Fibroblast of lung (primary cell): ENCODE measurements around the gene ZNF528. TPM values are rescaled to one million over a fixed set of nuclear protein-coding genes. Genes with fewer than 3 reads are reported as not detected.

ENCODE experiments used
- DNase-seq, 2 donors: peaks; one replicate each; pipeline versions ENCODE4 v3.0.0 to v3.0.0-alpha.2; 2010; ENCODE audit warnings: low read depth in 2 of 2
- H2AFZ ChIP-seq: 2 replicates; pipeline ENCODE4 v1.5.1; 2012; ENCODE audit warnings: low read length, control low read depth, inconsistent platforms
- H3K27ac ChIP-seq: 2 replicates; pipeline ENCODE4 v1.5.1; 2011; ENCODE audit warnings: low read length, control low read depth; ENCODE audit not compliant: insufficient read depth
- H3K27me3 ChIP-seq: 2 replicates; pipeline ENCODE4 v1.5.1; 2011; ENCODE audit warnings: mild to moderate bottlenecking, low read length; ENCODE audit not compliant: control insufficient read depth, insufficient read depth
- H3K36me3 ChIP-seq: 2 replicates; pipeline ENCODE4 v1.5.1; 2011; ENCODE audit warnings: low read length; ENCODE audit not compliant: control insufficient read depth, insufficient read depth
- H3K4me1 ChIP-seq: 2 replicates; pipeline ENCODE4 v1.5.1; 2011; ENCODE audit warnings: low read length; ENCODE audit not compliant: control insufficient read depth, insufficient read depth; ENCODE audit errors: extremely low read depth
- H3K4me2 ChIP-seq: 2 replicates; pipeline ENCODE4 v1.5.1; 2011; ENCODE audit warnings: low read length, control low read depth; ENCODE audit not compliant: insufficient read depth; ENCODE audit errors: extremely low read depth
- H3K4me3 ChIP-seq, 4 experiments: fragments of 200-600 bp in 1 of 4; sonication (generic) in 1 of 4; replicated peaks in 1 of 4; 2 replicates each; pipeline ENCODE4 v1.5.1; 2011 to 2016; ENCODE audit warnings: low read length in 4 of 4, low read depth in 3 of 4, mild to moderate bottlenecking in 3 of 4, control low read depth in 2 of 4, inconsistent platforms in 1 of 4, mixed read lengths in 1 of 4; ENCODE audit not compliant: insufficient read depth in 1 of 4; ENCODE audit errors: control extremely low read depth in 1 of 4
- H3K79me2 ChIP-seq: 2 replicates; pipeline ENCODE4 v1.5.1; 2012; ENCODE audit warnings: mild to moderate bottlenecking, low read length, inconsistent platforms; ENCODE audit not compliant: control insufficient read depth, insufficient read depth
- H3K9ac ChIP-seq: 2 replicates; pipeline ENCODE4 v1.5.1; 2011; ENCODE audit warnings: mild to moderate bottlenecking, low read length, control low read depth; ENCODE audit not compliant: insufficient read depth
- H3K9me3 ChIP-seq: 2 replicates; pipeline ENCODE4 v1.5.1; 2012; ENCODE audit warnings: low read depth, low read length; ENCODE audit not compliant: control insufficient read depth, insufficient read depth
- H4K20me1 ChIP-seq: 2 replicates; pipeline ENCODE4 v1.5.1; 2011; ENCODE audit warnings: low read length; ENCODE audit not compliant: control insufficient read depth, insufficient read depth; ENCODE audit errors: extremely low read depth
- CTCF ChIP-seq, 2 donors: IDR thresholded peaks in 1 of 2; conservative IDR thresholded peaks in 1 of 2; 1 replicate in 1 of 2; 2 replicates in 1 of 2; pipeline ENCODE4 v1.5.1; 2011 to 2012; ENCODE audit warnings: low read length in 2 of 2, control low read depth in 1 of 2, inconsistent platforms in 1 of 2, low read depth in 1 of 2, mild to moderate bottlenecking in 1 of 2
- EZH2 ChIP-seq: IDR thresholded peaks from 2 replicates; pipeline ENCODE4 v1.5.1; 2012; ENCODE audit warnings: low read length, control low read depth, mild to moderate bottlenecking; ENCODE audit errors: missing control alignments
- polyA plus RNA-seq, 2 donors: library from polyadenylated mRNA; depleted of rRNA in 1 of 2; stranded (reverse) in 1 of 2; unstranded in 1 of 2; fragments of >200 nt; gene quantifications; 2 replicates each; pipeline ENCODE4 v1.2.1, GENCODE V29; 2011 to 2012; ENCODE audit warnings: missing spikeins in 1 of 2
- total RNA-seq: library from RNA; depleted of rRNA; stranded (reverse); fragments of >200 nt; gene quantifications from 2 replicates; pipeline ENCODE4 v1.2.1, GENCODE V29; 2014

The ZNF528 gene
- total and polyA plus RNA-seq, 2 donors (not counting 1 experiment from before 2014, with no cell fraction given) = 22.9 to 32.2 TPM

- Histone ChIP-seq H3K9ac (peak overlapping the region; percentile 59), H3K36me3 (peaks cover 2% of the 10 kb centered on the region), H3K4me3 (peak overlapping the region; percentile 23 to 95 (median 66)), H3K4me1 (no peaks in the 10 kb centered on the region), H2AFZ (peak overlapping the region; percentile 2), H4K20me1 (no peaks in the 10 kb centered on the region), H3K9me3 (no peaks in the 10 kb centered on the region), H3K79me2 (no peaks in the 10 kb centered on the region), H3K27me3 (no peaks in the 10 kb centered on the region), H3K4me2 (peak overlapping the region; percentile 80), H3K27ac (peak overlapping the region; percentile 70)
- peak in 1 of 2 donors; percentile 7 for TF ChIP-seq CTCF (conservative IDR thresholded peaks at IDR 0.05 in 1 of 2, IDR thresholded peaks at IDR 0.05 in 1 of 2; ENCODE audit: low read depth in 1 of 2, low read length in 2 of 2)
- TF ChIP-seq EZH2 = no peak
- peak in 1 of 2 donors; percentile 11 for DNase-seq
Measured at GRCh38 chr19:52398081-52398441, 412 bp downstream of the ZNF528 start.

DNA sequence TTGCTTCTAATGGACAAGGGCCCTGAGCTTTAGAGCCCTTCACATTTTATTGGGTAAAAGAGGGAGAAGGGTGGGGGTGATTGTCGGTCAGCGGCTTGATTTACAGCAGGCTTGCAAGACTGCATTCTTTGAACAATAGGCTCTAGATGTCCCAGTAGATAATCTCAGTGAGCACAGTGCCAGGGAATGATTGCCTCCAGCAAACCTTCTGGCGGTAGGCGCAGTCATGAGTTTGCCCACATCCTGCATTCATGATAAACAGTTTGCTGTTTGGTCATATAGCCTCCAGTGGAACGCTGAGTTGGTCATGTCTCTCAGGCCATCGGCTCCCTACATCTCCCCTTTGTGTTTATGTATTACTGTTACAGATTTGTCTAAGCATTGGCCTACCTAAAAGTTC lies 12.6 kb downstream of the ZNF528 start:
- Histone ChIP-seq H4K20me1 (no peaks in the 10 kb centered on the region), H3K9ac (no peak overlapping the region), H3K4me1 (no peaks in the 10 kb centered on the region), H3K9me3 (no peaks in the 10 kb centered on the region), H3K36me3 (peaks cover 6% of the 10 kb centered on the region), H2AFZ (no peak overlapping the region), H3K79me2 (no peaks in the 10 kb centered on the region), H3K27ac (no peak overlapping the region), H3K27me3 (no peaks in the 10 kb centered on the region), H3K4me3 (no peak overlapping the region), H3K4me2 (no peak overlapping the region)
- DNase-seq = no peak
- TF ChIP-seq CTCF (conservative IDR thresholded peaks at IDR 0.05 in 1 of 2, IDR thresholded peaks at IDR 0.05 in 1 of 2; ENCODE audit: low read depth in 1 of 2, low read length in 2 of 2) = no peak
- no peak for TF ChIP-seq EZH2

- no peak overlapping the region for H3K27ac ChIP-seq
- H3K27me3 ChIP-seq = no peaks in the 10 kb centered on the region
- no peaks in the 10 kb centered on the region for H3K79me2 ChIP-seq
- H3K4me2 ChIP-seq = no peak overlapping the region
- H3K4me1 ChIP-seq = no peaks in the 10 kb centered on the region
- H3K36me3 ChIP-seq = no peaks in the 10 kb centered on the region
- H3K9ac ChIP-seq = no peak overlapping the region
- H3K9me3 ChIP-seq = no peaks in the 10 kb centered on the region
- H2AFZ ChIP-seq = no peak overlapping the region
- TF ChIP-seq EZH2 = no peak
- TF ChIP-seq CTCF (conservative IDR thresholded peaks at IDR 0.05 in 1 of 2, IDR thresholded peaks at IDR 0.05 in 1 of 2; ENCODE audit: low read depth in 1 of 2, low read length in 2 of 2) = no peak
- DNase-seq = no peak
- no peaks in the 10 kb centered on the region for H4K20me1 ChIP-seq
- H3K4me3 ChIP-seq = no peak overlapping the region
Measured at GRCh38 chr19:52415711-52416110, 18.1 kb downstream of the ZNF528 start.
